ENCODE measurements around the gene GNG14. TPM values are rescaled to one million over a fixed set of nuclear protein-coding genes. Genes with fewer than 3 reads are reported as not detected.

GNG14 gene
- total RNA-seq, 1 donor from 2014 or later: not detected

GRCh38 chr19:12655546-12655945, 32.3 kb upstream of the GNG14 start:
- TF ChIP-seq, protein P1, sequence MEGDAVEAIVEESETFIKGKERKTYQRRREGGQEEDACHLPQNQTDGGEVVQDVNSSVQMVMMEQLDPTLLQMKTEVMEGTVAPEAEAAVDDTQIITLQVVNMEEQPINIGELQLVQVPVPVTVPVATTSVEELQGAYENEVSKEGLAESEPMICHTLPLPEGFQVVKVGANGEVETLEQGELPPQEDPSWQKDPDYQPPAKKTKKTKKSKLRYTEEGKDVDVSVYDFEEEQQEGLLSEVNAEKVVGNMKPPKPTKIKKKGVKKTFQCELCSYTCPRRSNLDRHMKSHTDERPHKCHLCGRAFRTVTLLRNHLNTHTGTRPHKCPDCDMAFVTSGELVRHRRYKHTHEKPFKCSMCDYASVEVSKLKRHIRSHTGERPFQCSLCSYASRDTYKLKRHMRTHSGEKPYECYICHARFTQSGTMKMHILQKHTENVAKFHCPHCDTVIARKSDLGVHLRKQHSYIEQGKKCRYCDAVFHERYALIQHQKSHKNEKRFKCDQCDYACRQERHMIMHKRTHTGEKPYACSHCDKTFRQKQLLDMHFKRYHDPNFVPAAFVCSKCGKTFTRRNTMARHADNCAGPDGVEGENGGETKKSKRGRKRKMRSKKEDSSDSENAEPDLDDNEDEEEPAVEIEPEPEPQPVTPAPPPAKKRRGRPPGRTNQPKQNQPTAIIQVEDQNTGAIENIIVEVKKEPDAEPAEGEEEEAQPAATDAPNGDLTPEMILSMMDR (IDR thresholded peaks at IDR 0.05; ENCODE audit: insufficient read depth, low read length, poor library complexity, severe bottlenecking): no peak
- no peak for DNase-seq (ENCODE audit: low read depth)
- H3K36me3 ChIP-seq (ENCODE audit: control insufficient read depth, insufficient read depth, low read length): no peaks in the 10 kb centered on the region
- no peaks in the 10 kb centered on the region for H3K27me3 ChIP-seq (ENCODE audit: control insufficient read depth, insufficient read depth, low read length)
- H3K4me3 ChIP-seq (ENCODE audit: low read depth, low read length): no peak overlapping the region

GRCh38 chr19:12656899-12657571, 30.8 kb upstream of the GNG14 start:
- DNase-seq (ENCODE audit: low read depth): no peak
- Histone ChIP-seq H3K36me3 (ENCODE audit: control insufficient read depth, insufficient read depth, low read length) (no peaks in the 10 kb centered on the region), H3K4me3 (ENCODE audit: low read depth, low read length) (no peak overlapping the region), H3K27me3 (ENCODE audit: control insufficient read depth, insufficient read depth, low read length) (no peaks in the 10 kb centered on the region)
- TF ChIP-seq, protein P1 (IDR thresholded peaks at IDR 0.05; ENCODE audit: insufficient read depth, low read length, poor library complexity, severe bottlenecking): no peak

DNA sequence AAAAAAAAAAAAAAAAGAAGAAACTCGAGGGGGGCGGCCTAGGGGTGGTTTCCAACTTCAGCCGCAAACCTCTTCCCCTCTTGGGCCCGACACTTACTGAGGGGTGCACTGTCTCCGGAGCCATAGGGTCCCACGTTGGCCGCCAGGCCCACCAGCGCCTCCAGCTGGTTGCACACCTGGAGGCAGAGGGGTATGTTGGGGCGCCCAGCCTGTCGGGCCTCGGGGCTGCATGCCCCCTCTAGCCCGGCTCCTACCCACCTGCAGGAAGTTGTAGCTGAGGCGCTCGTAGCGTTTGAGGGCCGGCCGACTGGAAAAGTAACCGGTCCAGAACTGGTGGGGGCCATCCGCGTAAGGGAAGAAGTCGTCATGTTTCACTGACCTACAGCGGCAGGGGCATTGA, 29.8 kb upstream of the GNG14 start:
- Histone ChIP-seq H3K27me3 (ENCODE audit: control insufficient read depth, insufficient read depth, low read length) (no peaks in the 10 kb centered on the region), H3K4me3 (ENCODE audit: low read depth, low read length) (no peak overlapping the region), H3K36me3 (ENCODE audit: control insufficient read depth, insufficient read depth, low read length) (no peaks in the 10 kb centered on the region)
- TF ChIP-seq, protein P1 (IDR thresholded peaks at IDR 0.05; ENCODE audit: insufficient read depth, low read length, poor library complexity, severe bottlenecking): no peak
- no peak for DNase-seq (ENCODE audit: low read depth)

GRCh38 chr19:12660980-12661379, 26.8 kb upstream of the GNG14 start:
- TF ChIP-seq, protein P1 (IDR thresholded peaks at IDR 0.05; ENCODE audit: insufficient read depth, low read length, poor library complexity, severe bottlenecking): no peak
- DNase-seq (ENCODE audit: low read depth): no peak

GRCh38 chr19:12664406-12665280, 23.2 kb upstream of the GNG14 start:
- TF ChIP-seq, protein P1 (IDR thresholded peaks at IDR 0.05; ENCODE audit: insufficient read depth, low read length, poor library complexity, severe bottlenecking): no peak
- H3K36me3 ChIP-seq (ENCODE audit: control insufficient read depth, insufficient read depth, low read length): peaks cover 4% of the 10 kb centered on the region
- H3K4me3 ChIP-seq (ENCODE audit: low read depth, low read length): no peak overlapping the region
- no peak for DNase-seq (ENCODE audit: low read depth)
- no peaks in the 10 kb centered on the region for H3K27me3 ChIP-seq (ENCODE audit: control insufficient read depth, insufficient read depth, low read length)

More at GRCh38 chr19:12660980-12661379, 26.8 kb upstream of the GNG14 start:
- Histone ChIP-seq H3K4me3 (ENCODE audit: low read depth, low read length) (no peak overlapping the region), H3K36me3 (ENCODE audit: control insufficient read depth, insufficient read depth, low read length) (peaks cover 2% of the 10 kb centered on the region), H3K27me3 (ENCODE audit: control insufficient read depth, insufficient read depth, low read length) (no peaks in the 10 kb centered on the region)

Measured in kidney epithelial cell (primary cell).